SU-DHL-6 (cell line): ENCODE data around the gene STK32A.

ENCODE experiments used
- EZH2phosphoT487 ChIP-seq: fragments of 200-600 bp; sonication (generic), shearing (Covaris generic); conservative IDR thresholded peaks from 2 replicates; pipeline ENCODE4 v1.6.1; 2018; ENCODE audit warnings: mild to moderate bottlenecking, antibody characterized with exemption, low read length, moderate library complexity, mixed read lengths
- TF ChIP-seq, protein P1 (sequence below): fragments of 200-600 bp; sonication (generic); IDR thresholded peaks from one replicate; pipeline ENCODE4 v1.5.1; 2017; ENCODE audit warnings: antibody characterized with exemption, mild to moderate bottlenecking, low read length, moderate library complexity; ENCODE audit not compliant: insufficient read depth, poor library complexity, severe bottlenecking

DNA sequence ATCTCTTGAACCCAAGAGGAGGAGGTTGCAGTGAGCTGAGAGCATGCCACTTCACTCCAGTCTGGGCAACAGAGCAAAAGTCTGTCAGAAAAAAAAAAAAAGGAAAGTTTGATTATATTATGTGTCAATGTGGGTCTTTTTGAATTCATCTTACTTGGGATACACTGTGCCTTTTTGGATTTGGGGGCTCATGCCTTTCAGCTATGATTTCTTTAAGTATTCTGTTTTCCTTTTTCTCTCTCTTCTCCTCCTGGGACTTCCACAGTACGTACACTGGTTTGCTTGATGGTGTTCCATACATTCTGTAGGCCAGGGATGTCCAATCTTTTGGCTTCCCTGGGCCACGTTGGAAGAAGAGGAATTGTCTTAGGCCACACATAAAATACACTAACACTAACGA is 146.7 kb downstream of the STK32A start:
- TF ChIP-seq, protein P1, sequence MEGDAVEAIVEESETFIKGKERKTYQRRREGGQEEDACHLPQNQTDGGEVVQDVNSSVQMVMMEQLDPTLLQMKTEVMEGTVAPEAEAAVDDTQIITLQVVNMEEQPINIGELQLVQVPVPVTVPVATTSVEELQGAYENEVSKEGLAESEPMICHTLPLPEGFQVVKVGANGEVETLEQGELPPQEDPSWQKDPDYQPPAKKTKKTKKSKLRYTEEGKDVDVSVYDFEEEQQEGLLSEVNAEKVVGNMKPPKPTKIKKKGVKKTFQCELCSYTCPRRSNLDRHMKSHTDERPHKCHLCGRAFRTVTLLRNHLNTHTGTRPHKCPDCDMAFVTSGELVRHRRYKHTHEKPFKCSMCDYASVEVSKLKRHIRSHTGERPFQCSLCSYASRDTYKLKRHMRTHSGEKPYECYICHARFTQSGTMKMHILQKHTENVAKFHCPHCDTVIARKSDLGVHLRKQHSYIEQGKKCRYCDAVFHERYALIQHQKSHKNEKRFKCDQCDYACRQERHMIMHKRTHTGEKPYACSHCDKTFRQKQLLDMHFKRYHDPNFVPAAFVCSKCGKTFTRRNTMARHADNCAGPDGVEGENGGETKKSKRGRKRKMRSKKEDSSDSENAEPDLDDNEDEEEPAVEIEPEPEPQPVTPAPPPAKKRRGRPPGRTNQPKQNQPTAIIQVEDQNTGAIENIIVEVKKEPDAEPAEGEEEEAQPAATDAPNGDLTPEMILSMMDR: no peak
- TF ChIP-seq EZH2phosphoT487: no peak
